NCI-H446 (cell line): ENCODE measurements around the gene ASCL2.

ENCODE experiments used
- DNase-seq, 2 experiments: peaks; one replicate each; lab custom pipeline; 2025; lab: John Stamatoyannopoulos, UW

ASCL2 gene

DNA sequence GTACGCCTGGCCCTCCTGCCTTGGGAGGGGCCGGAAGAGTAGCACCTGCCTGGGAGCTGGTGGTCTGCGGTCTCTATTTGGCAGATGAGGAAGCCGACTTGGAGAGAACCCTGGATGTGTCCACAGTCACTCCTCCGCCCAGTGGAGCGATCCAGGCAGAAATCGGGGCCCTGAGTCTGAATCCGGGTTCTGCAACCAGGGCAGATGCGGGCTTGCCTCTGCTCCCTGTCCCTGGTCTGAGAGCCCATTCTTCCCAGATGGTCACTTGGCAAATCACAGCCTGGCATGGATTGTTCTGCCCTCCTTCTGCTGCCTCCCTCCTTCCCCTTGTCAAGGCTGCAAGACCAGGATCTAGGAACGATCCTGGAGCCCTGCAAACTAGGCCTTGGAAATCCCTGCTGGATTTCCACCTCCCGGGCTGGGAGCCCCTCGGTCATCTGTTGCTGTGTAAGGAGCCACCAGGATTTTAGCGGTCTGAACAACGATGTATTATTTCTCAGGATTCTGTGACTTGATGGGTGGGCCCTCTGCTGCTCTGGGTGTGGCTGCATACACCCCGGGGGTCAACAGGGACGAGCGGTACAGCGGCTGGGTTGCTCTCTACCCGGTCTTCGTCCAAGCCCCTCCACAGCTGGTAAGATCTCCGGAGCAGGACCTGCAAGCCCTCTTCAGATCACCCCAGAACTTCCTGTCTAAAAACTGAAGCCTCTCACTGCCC is 2.0 kb upstream of the ASCL2 start:
- DNase-seq = no peak

DNA sequence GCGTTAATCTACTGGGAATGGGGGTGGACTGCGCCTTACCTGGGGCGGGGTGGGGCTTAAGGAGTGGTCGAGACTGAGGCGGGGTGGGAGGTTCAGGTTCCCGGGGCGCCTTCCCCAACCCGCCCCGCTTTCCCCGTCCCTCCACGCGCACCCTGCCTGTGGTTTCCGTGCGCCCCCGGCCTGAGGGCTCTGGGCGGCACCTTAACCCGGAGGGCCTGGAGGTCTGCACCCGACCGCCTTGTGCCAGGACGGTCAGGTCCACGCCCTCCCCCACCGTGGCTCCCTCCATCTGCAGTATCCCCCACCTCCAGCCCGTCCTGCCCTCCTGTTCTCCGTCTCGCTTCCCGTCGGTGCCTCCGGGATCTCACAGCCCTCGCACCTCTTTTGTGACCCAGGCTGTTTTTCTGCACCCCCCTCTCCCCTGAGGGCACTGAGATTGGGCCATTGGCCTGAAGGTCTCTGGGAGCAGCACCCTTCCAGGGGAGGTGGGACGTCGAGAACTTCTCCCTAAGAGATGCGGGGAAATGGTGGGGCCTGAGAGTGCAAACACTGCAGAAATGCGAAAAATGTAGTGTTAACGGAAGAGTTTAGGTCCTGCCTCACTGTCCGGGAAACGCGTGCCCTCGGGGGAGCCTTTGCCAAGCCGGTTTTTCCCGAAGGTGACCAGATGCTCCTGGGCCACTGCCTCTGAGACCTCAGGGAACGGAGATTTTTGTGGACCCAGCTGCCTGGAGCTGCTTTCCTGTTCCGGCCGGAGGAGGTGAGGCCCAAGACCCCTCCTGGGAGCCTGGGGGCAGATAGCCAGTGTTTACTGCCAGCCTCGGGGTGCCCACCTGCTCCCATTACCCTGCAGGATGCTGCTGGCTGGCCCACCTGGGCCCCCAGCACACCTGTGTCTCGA is 1.2 kb upstream of the ASCL2 start:
- DNase-seq = no peak

DNA sequence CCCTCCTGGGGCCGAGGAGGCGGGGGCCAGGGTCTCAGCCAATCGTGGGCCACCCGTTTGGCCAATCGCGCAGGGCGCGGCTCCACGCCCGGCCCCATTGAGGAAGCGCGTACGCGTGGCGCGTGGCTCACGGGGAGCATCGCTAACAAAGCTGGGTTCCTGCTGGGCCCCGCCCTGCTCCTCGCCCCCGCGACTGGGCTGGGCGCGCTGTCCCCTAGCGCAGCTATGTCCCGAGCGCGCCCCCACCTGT is 614 bp upstream of the ASCL2 start:
- no peak for DNase-seq

DNA sequence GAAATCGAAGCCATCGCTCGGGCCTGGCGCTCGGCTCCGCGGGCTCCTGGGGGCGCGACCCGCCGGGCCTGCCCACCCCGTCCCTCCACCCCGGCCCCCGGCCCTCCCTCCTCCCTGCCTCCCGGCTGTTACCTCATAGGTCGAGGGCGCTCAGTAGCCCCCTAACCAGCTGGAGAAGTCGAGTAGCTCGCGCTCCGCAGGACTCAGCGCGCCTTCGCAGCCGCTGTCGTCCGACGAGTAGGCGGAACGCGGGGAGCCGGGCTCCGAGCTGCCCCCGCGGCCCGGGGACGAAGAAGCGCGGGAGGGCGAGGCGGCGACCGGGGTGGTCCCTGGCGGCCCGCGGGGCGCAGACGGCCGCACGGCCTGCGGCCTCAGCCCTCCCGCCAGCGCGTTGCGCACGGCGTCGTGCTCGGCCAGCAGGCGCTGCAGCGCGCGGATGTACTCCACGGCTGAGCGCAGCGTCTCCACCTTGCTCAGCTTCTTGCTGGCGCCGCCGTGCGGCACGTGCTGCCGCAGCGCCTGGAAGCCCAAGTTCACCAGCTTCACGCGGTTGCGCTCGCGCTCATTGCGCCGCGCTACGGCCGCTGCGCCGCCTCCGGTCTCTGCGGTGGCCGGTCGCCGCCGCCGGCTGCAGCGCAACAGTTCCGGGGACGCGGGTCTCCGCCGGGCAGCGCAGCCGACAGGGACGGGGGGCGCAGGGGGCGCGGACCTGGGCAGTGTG is 627 bp downstream of the ASCL2 start:
- no peak for DNase-seq

DNA sequence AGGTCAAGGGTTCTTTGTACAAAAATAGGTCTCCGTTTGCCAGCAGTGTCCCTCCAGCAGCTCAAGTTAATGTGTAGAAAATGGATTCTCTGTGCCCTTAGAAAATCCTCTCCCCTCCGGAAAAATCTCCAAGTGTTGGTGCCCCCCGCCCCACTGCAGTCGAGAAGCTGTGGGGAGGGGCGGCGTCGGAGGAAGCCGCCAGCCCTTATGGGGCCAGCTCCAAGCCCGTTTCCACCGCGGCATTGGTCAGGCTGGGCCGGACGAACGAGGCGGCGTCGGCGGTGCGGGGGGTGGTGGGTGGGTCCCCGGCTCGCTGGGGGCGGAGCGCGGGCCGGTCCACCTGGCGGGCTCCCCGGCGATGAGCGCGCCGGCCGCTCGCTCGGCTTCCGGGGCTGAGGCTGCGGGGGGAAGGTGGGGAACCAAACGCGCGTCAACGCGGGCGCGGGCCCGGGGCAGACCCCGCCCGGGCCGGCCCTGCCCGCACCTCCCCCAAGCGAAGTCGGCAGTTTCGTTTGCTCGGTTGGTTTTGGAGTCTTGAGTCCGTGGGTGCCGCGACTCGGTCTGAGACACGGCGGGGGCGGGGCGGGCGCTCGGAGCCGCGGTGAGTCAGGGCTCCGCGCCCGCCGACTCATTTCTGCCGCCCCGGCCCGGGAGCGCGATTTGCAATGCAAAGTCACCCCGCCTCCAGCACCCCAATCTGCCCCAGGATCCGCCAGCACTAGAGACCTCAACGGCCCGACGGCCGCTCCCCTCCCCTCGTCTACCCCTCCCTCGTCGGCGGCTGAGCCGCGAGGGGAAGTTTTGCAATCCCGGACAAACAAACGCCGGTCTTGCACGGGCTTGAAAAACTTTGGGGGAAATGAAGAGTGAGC is 1.4 kb downstream of the ASCL2 start:
- DNase-seq = no peak

DNA sequence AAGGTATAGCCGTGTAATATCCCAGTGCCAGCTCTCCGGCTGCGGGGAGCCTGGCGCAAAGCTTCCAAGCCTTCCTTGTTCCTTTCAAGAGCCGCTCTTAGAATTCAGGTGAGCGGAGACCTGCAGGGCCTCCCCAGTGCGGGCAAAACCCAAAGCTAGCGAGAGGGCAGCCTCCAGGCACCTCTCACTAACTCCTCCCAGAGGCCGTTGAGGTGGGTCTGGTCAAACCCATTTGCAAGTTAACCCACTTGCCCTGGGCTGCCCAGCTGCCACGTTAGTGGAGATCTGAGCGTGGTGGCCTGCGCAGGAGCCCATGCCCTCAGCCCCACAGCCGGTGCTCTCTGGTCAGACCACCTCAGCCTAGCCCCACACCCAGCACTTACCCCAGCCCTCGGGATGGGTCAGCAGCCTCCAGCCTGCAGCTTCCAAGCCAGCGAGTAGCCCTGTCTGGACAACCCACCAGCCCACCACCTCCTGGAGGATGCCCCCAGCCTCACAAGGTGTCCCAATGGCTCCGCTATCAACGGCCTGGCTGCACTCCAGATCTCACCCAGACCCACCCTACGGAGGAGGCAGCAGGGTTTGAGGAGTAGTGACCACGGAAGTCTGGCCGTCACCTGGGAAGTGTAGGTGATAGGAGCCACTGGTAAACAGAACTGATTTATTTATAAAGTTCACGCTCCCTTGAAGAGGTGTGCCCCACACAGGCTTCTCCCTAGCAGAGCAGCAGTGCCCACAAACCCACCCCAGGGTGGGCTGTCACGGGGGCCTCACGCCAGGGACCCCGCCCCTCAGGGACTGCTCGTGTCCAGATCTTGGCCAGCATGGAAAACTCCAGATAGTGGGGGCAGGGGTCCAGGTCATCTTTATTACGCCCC is 2.3 kb downstream of the ASCL2 start:
- no peak for DNase-seq

DNA sequence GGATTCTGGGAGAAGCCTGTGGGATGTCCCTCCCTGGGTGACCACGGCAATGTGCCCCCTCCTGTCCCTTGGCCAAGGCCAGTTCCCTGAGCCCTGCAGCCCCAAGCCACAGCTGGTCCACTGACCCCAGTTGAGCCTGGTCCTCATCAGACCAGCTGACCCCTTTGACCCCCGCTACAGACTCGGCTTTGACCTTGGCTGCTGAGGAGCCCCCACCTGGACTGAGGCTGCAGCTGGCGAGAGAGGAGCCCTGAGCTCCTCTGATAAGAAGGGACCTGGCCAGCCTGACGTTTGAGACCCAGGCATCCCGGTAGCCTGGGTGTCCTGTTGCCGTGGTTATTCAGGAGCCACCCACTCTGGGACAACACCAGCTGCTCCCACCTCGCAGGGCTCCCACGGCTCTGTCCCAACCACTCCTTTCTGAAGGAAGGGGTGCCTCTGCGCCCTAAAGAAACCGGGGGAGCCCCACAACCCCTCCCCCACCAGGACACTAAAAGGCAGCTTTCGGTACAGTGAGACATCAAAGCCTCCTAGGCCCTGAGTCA is 3.0 kb downstream of the ASCL2 start:
- DNase-seq = no peak

DNA sequence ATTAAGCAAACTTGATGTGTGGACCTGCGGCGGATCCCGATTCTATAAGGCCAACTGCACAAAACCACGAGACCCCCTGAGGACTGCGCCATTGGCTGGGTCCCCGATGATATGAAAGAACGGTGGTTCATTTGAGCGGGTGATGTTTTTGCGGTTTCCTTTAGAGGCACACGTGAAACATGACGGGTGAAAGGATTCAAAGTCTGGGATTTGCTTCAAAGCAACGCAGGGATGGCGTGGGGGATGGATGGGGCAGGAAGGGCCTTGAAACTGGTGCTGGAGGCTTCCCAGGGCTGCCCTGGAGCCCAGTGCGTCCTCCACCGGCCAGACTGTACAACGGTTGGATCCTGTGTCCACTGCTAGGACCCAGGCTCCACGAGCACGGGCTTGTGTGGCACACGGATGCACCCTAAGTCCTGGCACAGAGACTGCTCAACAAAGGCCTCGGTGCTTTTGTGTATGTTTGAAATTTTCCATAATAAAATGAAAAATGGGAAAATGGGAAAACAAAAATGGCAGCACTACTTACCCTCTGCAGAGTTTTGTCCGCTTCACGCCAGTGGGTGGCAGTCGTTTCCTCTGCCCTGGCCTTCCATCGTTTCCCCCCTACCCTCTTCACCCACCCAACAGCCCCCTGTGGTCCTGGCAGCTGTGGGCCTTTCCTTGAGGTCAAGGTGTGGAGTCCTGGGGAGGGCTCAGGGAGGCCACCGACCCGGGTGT is 3.6 kb downstream of the ASCL2 start:
- no peak for DNase-seq

DNA sequence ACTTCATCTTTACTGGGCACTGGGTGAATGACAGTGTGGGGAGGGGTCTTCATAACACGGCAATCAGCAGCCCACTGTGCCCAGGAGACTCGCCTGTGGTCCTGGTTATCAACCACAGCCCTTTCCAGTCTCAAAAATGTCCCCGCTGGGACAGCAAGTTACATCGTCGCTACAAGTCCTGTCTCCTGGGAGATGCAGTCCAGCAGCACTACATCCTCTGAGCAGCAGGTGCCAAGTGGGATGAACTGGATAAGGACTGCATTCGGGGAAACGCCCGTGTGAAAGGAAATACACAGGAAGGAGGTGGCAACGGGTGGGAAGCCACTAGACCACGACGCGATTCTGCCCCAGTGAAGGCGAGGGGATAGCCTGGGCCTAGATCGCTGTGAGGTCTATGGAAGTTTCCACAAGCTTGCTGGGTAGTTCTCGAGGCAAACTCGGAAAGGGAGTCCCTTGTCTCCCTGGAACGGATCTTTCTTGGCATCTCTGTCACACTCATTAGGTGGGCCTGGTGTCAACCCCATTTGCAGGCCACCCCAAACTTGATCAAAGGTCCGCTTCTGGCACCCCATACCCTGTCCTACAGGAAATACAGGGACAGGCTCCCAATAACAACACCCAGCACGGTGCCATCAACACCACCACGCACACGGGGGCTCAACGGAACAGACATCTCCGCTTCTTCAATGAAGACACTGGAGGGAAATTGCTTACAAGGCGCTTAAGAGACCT is 4.4 kb downstream of the ASCL2 start:
- DNase-seq = no peak

DNA sequence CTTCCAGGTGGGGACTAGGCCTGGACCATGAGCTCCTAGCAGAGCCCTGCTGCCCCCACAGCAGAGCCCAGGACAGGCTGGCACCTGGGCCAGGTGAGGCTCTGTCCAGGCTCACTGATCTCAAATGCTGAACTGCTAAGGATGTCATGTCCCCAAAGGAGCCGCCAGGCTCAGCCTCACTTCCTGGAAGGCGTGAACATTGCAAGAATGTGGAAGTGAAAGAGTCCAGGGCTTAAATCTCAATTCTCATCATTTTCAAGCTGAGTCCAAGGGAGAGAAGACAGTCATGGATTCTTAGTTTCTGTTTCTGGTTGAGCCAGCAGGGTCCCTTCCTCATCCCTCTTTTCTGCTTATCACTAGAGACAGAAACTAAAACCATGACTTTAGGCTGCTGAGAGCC is 5.0 kb downstream of the ASCL2 start:
- no peak for DNase-seq

DNA sequence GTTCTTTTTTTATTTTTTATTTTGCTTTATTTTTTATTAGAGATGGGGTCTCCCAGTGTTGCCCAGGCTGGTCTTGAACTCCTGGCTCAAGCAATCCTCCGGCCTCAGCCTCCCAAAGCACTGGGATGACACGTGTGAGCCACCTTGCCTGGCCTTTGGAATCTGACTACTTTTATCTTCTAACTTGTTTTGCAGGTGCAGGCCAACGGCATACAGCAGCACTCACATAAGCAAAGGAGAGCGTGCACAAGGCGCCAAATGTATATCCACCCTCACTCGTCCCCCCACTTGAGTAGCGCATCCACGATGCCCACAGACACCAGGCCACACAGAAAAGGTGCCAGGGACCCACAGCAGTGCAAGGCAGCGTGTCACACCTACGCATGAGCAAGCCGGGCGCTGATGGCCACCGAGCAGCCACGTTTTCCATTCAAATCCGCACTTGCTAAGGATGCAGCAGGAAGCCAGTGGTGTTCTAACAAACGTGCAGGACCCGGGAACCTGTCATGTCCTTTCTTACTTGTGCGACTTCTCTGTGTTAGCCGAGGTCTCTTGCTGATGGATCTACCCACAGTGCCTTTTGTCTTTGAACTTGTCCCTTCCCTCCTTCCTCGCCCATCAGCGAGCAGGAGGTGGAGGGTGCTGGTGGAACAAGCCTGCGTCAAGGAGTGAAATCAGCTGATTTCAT is 5.9 kb downstream of the ASCL2 start:
- DNase-seq = no peak

DNA sequence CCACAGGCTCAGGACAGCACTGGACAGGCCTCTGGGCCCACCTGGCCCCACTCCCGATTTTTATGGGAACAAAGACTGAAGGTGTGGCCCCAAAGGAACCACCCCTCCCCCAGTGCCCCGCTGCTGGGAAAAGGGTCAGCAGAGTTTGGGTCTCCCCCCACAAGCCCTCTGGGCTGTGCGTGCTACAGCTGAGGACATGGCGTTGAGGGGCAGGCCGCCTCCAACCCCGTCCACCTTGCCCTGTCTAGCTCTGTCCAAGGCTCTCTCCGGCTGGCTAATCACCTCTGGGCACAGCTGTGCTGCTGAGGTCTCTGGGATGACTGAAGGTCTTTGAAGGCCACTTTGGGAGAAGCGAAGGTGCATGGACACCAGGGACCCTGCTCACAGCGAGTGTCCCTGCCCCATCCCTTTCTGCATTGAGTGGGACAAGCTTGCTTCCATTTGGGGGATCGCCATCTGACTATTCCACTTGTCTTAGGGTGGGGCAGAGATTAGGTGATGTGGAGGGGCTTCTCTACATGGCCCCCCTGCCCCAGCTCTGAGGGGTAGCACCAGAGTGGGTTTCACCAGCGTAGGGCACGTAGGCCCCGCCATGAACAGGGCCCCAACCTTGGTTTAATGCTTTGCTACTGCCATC is 6.5 kb downstream of the ASCL2 start:
- no peak for DNase-seq

DNA sequence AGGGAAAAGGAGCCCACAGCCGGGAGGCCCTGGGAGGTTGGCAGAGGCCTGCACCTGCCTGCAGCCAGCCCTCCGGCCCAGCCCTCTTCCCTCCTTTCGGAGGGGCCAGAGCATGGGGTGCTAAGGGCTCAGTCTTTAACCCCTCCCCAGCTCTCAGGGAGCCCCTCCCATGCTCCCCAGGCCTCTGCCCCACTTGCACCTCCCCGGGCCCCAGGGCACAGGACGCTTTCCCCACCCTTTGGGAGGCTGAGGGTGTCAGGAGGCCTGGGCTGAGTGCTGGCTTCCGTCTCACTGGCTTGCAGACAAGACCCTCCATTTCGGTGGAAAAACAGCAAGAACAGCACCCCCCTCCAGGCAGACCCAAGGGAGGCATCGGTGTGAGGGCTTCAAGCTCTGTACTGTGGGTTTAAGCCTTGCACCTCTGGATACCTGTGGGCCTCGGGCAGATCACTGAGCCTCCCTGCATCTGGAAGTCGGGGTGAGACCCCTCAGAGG is 7.3 kb downstream of the ASCL2 start:
- no peak for DNase-seq

DNA sequence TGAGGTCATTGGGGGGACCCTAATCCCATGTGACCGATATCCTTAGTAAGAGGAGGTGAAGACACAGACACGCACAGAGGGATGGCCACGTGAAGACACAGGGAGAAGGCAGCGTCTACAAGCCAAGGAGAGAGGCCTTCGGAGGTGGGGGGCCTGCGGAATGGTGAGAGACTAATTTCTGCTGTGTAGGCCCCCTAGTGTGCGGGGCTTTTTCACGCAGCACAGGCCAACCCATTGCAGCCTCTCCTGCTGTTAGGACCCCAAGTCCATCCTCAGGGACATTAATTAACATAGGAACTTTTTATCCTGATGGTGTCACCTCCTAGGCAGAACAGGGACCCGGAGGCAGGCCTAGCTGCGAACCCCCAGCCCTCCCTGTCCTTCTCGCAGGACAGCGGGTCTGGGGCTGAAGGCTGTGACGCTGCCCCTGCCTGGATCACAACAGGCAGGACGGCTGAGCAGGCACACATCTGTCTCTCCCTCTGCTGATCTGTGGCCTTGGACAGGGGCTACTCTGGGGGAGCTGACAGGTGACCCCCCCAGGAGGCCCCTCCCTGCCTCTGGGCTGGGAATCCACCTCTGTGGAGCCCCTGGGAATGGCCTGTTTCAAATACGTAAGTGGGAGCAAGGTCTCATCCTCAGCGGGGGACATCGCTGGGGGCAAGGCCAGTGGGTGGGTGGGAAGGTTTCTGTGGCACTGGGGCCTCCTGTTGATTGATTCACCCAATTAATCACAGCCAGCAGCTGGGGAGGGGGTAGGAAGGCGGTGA is 7.9 kb downstream of the ASCL2 start:
- no peak for DNase-seq

DNA sequence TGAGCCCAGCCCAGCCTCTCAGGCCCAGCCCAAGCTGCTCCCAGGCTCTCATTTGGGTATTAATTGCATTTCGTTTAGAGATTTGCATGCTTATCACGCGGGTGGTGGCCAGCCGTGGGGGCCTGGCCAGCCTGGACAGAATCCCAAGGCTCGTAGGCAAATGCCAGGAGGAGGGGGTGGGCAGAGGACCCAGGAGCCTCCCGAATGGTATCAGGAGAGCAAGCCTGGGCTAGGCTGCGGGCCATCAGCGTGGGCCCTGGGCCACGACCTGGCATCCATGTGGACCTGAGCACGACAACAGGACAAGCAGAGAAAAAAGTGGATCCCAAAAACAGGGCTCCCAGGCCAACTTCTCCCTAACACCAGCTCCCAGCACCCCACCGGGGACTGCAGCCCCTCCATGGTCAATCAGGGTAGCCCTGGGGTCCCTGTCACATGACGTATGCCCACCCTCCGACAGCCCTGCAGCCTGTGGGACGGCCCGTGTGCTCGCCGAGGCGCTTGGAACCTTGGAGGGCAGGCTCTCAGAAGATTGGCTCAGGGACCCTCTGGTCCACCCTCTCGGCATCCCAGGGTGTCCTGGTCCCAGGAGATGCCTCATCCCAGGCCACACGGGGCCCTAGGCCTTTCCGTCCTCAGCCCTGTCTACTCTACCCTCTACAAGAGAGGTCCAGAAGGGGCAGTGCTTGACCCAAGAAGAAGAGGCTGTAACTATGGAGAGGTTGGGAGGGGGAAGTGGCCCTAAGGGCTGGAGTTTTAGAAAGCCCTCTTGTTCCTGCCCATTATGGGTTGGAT is 8.8 kb downstream of the ASCL2 start:
- DNase-seq = no peak
